NOMO-1 (cell line): ENCODE results near the gene TCERG1L.

ENCODE experiments used
- DNase-seq, 2 experiments: peaks; one replicate each; lab custom pipeline; 2025; ENCODE audit not compliant: unreplicated experiment in 2 of 2; lab: John Stamatoyannopoulos, UW

Gene TCERG1L

GRCh38 chr10:131316321-131317075, 5.0 kb upstream of the TCERG1L start:
- no peak for DNase-seq

GRCh38 chr10:131315344-131315743, 3.8 kb upstream of the TCERG1L start:
- DNase-seq, result no peak

DNA sequence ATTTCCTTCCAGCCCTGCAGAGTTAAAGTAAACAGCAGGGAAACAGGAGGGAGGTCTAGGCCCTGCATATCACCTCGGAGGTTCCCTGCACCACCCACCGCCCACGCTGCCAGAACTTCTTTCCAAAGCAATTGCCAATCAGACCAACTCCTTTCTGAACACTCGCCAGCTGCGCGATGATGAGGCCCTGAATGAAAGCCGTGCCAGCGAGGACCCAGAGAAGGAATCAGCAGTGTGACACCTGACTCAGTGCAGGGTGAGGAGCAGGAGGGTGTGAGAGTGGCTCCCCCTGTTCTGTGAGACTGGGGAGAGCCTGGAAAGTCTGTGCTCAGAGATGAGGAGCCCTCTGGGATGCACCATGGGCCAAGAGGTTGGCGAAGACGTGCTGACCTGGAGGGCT, 3.3 kb upstream of the TCERG1L start:
- DNase-seq, result no peak

- no peak for DNase-seq
Observed at GRCh38 chr10:131314148-131314547, 2.6 kb upstream of the TCERG1L start.

- DNase-seq, result no peak
Observed at GRCh38 chr10:131313377-131313776, 1.9 kb upstream of the TCERG1L start.

- no peak for DNase-seq
Observed at GRCh38 chr10:131312478-131312836, 936 bp upstream of the TCERG1L start.

- DNase-seq, result no peak
Observed at GRCh38 chr10:131311402-131311660, 190 bp downstream of the TCERG1L start.

DNA sequence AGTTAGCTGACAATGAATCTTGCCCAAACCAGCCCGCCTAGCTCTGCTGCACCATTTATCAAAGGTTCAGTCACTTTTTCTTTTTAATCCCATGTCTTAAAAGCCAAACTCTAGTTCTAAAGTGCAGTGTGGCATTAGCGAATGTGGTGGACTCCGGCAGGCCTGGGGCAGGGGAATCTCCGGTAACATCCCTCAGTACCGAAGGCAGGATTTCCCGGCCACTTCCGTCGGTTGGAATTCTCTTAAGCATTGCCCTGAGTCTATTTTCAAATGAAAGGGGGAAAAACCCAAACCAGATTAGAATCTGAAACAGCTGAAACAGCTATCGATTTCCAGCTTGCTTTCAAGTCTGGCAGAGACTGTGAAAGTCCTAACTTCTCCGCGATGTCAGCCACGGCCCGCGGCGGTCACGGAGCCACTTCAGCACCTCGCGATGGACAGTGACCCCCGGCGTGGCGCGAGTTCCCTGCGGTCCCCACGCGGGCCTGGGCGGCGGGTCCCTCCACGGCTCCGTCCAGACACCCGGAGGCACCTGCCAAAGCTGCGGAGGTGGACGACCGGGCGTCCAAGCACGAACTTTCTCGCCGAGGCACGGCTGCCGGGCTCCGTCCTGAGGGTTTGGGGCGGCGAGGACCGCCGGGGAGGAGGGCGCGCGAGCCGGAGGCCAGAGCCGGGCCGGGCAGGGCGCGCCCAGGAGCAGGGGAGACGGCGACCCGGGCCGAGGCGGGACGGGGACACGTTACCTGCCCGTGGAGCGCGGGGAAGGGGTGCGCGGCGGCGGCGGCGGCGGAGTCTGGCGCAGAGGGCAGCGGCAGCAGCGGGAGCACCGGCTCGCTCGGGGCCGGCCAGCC, 745 bp downstream of the TCERG1L start:
- DNase-seq, result no peak

DNA sequence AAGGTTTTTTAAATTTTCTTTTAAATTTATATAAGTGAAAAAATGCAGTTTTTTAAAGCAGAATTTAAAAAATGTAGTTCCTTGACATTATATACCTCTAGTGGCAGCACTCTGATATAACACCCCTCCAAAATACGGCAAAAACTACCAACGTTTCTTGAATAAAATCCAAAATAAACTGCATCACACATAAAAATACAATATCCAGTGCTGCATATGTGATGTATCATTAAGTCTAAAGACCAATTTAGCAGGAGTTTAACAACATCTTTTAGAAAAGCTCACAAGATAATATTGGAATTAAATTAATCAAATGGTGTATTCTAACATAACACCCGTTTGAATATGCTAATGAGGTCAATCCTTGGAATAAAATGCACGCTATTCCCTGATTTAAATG, 1.4 kb downstream of the TCERG1L start:
- no peak for DNase-seq

DNA sequence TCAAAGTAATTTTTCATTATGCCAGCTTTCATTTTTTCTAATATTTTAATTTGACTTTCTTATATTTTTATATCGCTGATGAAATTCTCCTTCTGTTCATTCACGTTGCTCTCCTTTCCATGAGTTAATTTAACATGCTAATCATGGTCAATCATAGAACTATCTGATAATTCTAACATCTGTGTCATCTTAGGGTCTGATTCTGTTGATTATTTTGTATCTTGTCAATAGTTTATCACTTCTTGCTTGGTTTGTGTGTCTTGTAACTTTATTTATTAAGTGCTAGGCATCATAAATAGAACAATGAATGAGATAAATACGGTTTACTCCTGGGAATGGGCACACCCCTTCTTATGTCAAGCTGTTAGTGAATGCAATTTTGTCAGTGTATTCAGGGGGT, 11.0 kb downstream of the TCERG1L start:
- DNase-seq, result no peak

DNA sequence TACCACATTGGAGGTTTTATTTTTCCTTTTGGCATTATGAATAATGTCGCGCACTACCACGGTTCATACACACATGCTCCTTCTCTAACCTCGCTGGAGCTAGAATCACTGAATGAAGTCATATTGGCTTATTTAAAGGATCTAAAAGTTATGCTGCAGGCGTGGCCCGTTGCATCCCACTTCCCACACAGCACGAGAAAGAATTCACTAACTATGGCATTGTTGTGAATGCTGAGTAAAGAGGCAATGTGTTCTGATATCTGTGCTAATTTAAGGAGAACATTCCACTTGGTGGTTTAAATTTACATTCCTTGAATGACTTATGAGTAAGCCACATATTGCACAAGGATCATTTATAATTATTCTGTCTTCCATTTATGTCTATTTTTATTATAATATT, 20.7 kb downstream of the TCERG1L start:
- DNase-seq, result no peak

DNA sequence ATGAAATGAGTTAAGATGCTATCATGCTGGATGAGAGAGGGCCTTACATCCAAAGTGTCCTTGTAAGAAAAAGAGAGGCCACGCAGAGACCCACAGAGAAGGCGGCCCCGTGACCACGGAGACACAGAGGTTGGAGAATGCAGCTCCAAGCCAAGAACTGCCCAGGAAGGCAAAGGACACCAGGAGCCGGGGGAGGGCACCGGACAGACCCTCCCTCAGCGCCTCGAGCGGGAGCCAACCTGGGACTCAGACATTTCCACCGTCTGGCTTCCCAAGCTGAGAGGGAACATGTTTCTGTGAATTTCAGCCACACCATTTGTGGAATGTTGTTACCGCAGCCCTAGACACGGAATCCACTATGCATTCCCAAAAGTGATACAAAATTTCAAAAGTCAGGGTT, 22.9 kb downstream of the TCERG1L start:
- no peak for DNase-seq

- DNase-seq, result no peak
Observed at GRCh38 chr10:131282961-131283360, 28.6 kb downstream of the TCERG1L start.

- DNase-seq, result no peak
Observed at GRCh38 chr10:131280101-131280500, 31.4 kb downstream of the TCERG1L start.

DNA sequence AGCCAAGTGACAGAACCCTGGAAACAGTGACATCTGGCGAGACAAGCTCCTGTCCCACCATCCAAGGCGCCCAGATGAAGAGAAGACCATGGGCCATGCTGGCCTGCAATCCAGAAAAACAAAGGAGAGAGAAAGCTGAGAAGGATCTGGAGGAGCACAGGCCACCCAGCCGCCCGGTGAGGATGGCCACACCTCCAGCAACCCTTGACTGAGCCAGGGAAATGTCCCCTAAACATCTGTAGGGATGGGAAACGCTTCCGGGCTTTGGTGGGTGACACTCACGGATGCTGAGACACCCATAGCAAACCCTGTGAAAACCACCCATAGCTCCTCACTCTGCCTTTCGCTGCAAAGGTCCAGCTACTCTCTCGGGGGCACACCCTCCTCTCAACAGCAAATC, 32.0 kb downstream of the TCERG1L start:
- no peak for DNase-seq

- DNase-seq, result no peak
Observed at GRCh38 chr10:131277969-131278368, 33.6 kb downstream of the TCERG1L start.

GRCh38 chr10:131277278-131277677, 34.2 kb downstream of the TCERG1L start:
- DNase-seq, result no peak

DNA sequence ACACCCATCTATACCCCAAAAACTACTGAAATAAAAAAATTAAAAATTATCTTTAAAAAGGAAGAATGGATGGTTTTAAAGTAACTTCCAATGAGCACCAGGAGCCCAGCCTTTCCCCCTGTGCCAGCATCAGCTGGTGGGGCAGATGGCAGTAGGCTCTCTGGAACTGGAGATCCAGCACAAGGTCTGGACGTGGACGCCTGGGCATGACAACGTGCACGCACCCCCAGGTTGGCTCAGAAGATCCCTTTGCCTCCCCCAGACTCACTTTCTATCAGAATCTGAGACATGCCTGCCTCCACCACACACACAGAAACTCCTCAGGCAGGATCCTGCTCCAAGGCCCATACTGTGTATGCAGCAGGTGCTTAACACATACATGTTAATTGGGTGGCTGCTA, 35.8 kb downstream of the TCERG1L start:
- DNase-seq, result no peak

GRCh38 chr10:131274883-131275282, 36.6 kb downstream of the TCERG1L start:
- no peak for DNase-seq

DNA sequence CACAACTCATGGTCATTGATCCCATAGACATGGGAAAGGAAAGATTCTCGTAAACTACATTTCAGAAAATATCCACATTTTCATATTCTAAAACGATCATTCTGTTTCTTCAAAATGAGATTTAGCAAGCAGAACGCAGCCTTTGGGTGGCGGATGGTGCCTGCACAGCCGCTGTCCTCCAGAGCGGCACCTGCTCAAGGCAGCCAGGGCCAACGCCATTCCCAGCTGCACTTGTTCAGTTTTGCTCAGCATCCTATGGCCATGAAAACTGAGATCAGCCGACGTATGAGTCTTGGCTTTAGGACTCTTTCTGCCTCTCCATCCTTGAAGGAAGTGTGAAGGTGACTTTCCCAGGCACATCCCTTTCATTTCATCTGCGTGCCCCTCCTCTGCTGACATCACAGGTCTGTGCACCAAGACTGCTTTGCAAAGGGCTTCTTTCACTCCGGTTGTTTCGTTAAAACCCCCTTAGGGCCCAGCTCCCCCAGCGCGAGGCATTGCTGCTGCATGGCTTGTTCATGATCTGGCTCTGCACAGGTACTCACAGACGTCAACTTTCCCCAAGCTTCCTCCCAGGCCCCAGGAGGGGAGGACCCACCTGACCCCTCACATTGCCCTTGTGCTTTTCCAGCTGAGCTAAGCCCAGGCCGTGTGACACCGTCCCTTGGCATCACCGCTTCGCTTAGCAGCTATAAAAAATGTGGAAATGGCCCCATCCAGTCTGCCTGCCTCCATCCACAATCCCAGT, 37.2 kb downstream of the TCERG1L start:
- DNase-seq, result no peak

DNA sequence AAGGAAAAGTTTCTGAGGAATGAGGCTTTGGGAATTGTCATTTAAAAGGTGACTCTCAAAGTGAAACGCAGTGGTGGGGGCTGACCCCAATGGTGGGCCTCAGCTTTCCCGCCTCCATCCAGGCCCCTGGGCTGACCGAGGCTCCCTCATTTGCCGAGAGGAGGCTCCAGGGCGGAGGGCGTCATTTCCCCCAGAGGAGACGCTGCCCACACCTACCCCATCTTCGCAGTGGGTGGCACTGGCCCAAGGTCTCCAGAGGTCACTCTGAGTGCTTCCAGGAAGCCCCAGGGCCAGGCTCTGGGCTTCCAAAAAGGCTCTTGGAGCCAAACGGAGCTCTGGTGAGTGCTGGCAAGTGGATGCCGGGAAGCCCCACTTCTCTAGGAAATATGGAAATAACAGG, 38.0 kb downstream of the TCERG1L start:
- DNase-seq, result no peak
